GM19035 (cell line): ENCODE results near the gene PTCH2.
"Not testable (repeated sequence)": the region's sequence is repeated elsewhere in the genome, so short reads cannot be mapped to it uniquely, and the experiment has no call there.

Experiments used
- ATAC-seq: cut with Tn5 transposase; IDR thresholded peaks from one replicate; pipeline ENCODE4 v1.9.1; 2021; ENCODE audit not compliant: unreplicated experiment

Gene PTCH2

DNA sequence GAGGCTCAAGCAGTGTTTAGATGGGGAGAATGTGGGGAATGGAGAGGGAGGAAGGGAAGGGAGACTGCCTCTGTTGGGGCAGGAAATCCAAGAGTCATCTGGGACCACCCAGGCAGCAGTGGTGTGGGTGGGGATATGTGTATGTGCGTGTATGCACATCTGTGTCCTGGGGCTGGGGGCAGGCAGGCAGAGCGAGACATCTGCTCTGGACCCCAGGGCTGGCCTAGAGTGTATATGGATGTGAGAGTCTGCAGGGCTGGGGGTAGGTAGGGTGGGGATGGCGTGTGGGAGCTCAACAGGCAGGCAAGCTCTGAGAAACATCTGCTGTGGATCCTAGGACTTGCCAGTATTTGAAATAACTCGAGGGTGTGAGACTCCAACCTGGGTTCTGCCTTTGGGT lies 3.5 kb downstream of the PTCH2 start:
- ATAC-seq, result no peak

DNA sequence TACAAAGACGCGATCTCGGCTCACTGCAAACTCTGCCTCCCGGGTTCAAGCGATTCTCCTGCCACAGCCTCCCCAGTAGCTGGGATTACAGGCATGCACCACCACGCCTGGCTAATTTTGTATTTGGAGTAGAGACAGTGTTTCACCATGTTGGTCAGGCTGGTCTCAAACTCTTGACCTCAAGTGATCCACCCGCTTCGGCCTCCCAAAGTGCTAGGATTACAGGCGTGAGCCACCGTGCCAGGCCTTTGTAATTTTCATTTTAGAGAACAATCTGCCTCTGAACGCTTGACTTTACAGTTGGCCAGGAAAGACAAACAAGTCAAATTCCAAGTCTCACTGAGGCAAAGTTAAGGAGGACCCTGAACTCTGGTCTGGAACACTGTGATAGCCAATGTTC lies 4.8 kb downstream of the PTCH2 start:
- not testable (repeated sequence) for ATAC-seq

GRCh38 chr1:44835738-44836675 lies 7.0 kb downstream of the PTCH2 start:
- ATAC-seq, result peak; percentile 52

DNA sequence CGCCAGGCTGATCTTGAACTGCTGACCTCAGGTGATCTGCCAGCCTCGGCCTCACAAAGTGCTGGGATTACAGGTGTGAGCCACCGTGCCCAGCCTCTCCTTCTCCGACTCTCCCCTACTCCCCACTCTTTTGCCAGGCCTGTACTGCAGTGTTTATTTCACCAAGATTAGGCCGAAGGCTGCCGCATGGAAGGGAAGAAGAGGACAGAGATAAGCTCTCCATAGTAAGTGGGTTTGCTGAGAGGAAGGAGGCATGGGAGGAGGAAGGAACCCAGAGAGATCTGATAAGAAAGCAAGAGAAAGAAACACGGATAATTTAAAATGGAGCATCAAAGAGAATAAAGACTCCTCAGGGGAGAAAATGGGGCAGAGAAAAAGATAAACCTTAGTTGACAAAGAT lies 8.7 kb downstream of the PTCH2 start:
- ATAC-seq, result no peak

DNA sequence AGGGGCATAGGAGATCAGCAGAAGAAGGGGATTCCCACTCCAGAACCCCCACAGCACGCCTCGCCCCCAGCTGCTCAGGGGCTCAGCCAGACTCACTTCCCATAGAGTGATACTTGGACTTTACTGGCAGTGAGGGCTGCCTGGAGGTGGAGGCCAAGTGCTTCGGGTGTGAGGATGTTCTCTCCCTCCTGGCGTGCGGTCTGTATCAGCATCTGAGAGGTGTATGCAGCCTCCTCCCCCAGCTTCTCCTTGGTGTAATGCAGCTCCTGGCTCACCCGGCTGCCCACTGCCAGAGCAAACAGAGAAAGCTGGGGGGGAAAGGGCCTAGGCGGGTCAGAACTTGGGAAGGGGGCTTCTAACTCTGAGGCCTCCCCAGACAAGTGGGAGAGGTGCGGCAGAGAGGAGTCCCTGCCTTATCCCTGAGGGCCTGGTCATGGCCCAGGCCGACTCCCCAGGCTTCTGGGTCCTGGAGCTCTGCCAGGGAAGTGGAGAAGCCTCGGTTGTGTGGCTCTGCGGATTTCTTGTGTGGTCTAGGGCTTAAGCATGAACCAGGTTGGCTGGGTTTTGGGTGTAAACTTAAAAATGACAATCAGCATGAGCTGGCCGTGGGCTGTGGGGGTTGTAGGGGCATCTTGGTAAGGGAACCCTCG lies 10.9 kb downstream of the PTCH2 start:
- ATAC-seq, result no peak

- ATAC-seq, result no peak
These were observed 11.5 kb downstream of the PTCH2 start for GRCh38 chr1:44831516-44831915.

DNA sequence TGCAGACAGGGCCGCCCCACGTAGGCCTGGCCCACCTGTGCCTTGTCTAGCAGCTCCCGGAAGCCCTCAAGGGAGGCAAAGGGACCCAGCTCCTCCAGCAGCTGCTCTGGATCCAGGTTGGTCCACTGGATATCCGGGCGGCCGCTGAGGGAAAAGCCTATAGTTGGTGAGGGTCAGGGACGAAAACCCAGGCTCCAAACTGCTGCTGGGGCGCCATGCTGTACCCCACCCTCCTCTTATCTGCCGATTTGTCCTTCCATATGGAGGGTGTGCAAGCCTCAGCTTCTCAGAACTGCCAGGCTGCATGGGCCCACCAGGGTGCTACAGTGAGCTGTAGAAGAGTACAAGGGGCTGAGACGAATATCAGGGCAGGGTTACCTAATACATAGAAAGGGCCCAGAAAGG lies 12.2 kb downstream of the PTCH2 start:
- no peak for ATAC-seq

DNA sequence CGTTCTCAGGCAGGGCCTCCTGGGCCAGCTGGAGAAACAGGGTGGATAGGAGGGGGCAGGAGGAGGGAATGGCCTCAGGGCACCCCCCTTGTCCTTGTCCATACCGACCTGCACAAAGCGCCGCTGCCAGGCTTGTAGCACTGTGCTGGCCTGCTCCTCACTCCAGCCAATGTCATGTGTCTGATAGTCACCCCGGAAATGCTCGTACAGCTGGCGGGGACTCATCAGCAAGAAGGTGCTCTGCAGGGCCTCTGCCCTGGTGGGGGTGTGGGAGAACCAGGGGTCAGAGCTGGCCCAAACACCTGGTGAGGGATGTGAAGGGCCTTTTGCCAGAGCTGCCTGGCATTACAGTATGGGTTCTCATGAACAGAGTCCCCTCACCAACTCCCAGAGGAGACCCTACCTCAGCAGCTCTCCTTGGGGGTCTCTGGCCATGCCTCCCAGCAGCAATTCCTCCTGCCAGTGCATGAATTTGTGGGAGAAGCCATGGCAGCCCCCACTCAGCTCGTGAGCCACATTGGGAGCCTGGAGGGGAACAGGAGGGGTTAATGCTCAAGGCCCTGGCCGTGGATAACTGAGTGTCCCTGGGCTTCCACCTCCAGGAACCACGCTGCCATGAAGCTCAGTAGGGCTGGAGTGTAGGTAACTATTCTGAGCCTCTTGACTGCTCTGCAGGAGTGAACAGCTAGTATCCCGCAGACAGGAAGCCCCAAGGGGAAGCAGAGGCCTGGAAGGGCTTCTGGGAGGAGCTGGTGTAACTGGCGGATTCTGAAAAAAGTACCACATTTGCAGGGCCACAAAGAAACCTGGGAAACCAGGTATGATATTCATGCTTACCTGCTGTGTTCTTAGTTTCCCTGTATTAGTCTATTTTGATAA lies 13.3 kb downstream of the PTCH2 start:
- ATAC-seq, result no peak

DNA sequence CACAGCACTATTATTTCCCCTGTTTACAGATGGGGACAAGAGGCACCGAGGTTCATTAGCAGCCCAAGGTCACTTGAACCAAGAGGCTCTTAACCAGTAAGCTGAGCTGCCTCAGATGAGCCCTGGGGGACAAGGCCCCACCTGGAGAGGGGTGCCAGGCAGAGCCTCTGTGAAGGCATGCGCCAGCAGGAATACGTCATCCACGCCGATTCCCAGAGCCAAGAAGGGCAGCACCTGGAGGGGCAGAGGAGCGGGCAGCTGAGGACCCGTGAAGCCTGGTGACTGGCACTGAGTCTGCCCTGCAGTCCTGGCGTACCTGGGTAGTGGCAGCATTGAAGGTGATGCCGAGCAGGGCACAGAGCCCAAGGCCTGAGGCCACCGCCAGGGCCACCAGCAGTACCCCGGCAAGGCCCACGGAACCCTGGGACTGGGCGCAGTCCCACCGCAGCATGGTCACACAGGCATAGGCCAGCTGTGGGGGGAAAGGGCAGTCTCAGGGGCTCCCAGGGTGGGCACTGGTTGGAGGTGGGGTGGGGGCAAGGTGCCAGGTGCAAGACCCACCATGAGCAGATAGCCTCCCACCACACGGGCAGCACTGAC lies 14.1 kb downstream of the PTCH2 start:
- ATAC-seq, result no peak

- ATAC-seq, result no peak
These were observed 14.9 kb downstream of the PTCH2 start for GRCh38 chr1:44828003-44828651.

- no peak for ATAC-seq
These were observed 15.7 kb downstream of the PTCH2 start for GRCh38 chr1:44827197-44828002.

GRCh38 chr1:44826375-44827196 lies 16.5 kb downstream of the PTCH2 start:
- ATAC-seq, result no peak

- not testable (repeated sequence) for ATAC-seq
These were observed 18.7 kb downstream of the PTCH2 start for GRCh38 chr1:44824392-44824791.

GRCh38 chr1:44822981-44823451 lies 20.0 kb downstream of the PTCH2 start:
- ATAC-seq, result no peak

- ATAC-seq, result no peak
These were observed 20.8 kb downstream of the PTCH2 start for GRCh38 chr1:44822131-44822701.

DNA sequence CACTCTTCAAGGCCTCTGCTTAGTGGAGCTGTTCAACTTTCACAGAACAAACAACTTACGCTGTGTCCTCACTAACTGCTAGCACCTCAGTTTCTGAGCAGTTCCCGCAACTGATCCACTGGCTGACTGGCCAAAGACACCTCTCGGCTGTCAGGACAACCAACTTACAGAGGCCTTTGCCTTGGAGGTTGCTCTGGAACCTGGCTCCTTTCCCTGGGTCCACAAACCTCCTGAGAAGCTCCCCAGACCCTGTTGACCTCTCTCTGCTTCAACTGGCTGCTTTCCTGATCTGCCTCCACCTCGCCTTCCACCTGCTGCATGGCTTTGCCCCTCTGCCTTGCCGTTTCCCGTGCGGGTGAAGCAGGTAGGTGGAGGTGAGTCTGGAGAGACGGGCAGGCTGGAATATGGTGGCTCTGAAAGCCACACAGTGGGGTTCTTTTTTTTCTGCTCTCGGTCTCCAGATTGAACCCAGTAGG lies 21.8 kb downstream of the PTCH2 start:
- no peak for ATAC-seq

GRCh38 chr1:44820328-44821239 lies 22.5 kb downstream of the PTCH2 start:
- ATAC-seq, result no peak
